HEK293 (cell line): ENCODE results near the gene SPTBN1.

ENCODE experiments used
- CTCF ChIA-PET: fragments of 350-600 bp; formaldehyde crosslinking; extraction: SDS; loops from one replicate; lab custom pipeline; 2021; ENCODE audit warnings: antibody characterized with exemption; lab: Yijun Ruan, JAX
- POLR2A ChIA-PET: fragments of 300-600 bp; formaldehyde crosslinking; extraction: SDS; loops from one replicate; lab custom pipeline; 2020; ENCODE audit warnings: antibody characterized with exemption, inconsistent platforms; lab: Yijun Ruan, JAX
- H3K27ac ChIP-seq: fragments of 200-500 bp; sonication (Bioruptor generic); 2 replicates; pipeline ENCODE4 v1.5.1; 2014; ENCODE audit warnings: low read depth, low read length, control low read depth, inconsistent platforms; ENCODE audit errors: extremely low read depth
- H3K36me3 ChIP-seq, 2 experiments: fragments of 200-500 bp in 1 of 2; sonication (Bioruptor generic) in 1 of 2; 1 replicate in 1 of 2; 2 replicates in 1 of 2; pipeline ENCODE4 v1.5.1; 2014 to 2017; ENCODE audit warnings: inconsistent platforms in 2 of 2, low read length in 2 of 2; ENCODE audit not compliant: control insufficient read depth in 2 of 2, insufficient read depth in 1 of 2
- H3K4me1 ChIP-seq: fragments of 200-500 bp; sonication (Bioruptor generic); 2 replicates; pipeline ENCODE4 v1.5.1; 2014; ENCODE audit warnings: mild to moderate bottlenecking, low read length, inconsistent platforms; ENCODE audit not compliant: control insufficient read depth, insufficient read depth
- H3K4me3 ChIP-seq: 2 replicates; pipeline ENCODE4 v1.5.1; 2011; ENCODE audit warnings: low read depth, mild to moderate bottlenecking, control low read depth, low read length, moderate library complexity
- H3K9me3 ChIP-seq: fragments of 200-500 bp; sonication (Bioruptor generic); 2 replicates; pipeline ENCODE4 v1.5.1; 2014; ENCODE audit warnings: low read depth, low read length, inconsistent platforms; ENCODE audit not compliant: control insufficient read depth, insufficient read depth
- CTCF ChIP-seq: fragments of 450-650 bp; formaldehyde crosslinking; IDR thresholded peaks from 2 replicates; pipeline ENCODE4 v1.5.1; 2016; ENCODE audit warnings: missing biosample characterization, missing genetic modification characterization
- KLF1 ChIP-seq: fragments of 450-650 bp; formaldehyde crosslinking; IDR thresholded peaks from 2 replicates; pipeline ENCODE4 v1.5.1; 2016; ENCODE audit warnings: missing biosample characterization, missing genetic modification characterization
- KLF10 ChIP-seq: fragments of 450-650 bp; IDR thresholded peaks from 2 replicates; pipeline ENCODE4 v1.5.1; 2018; ENCODE audit warnings: missing biosample characterization, mild to moderate bottlenecking, missing genetic modification characterization
- KLF9 ChIP-seq: fragments of 450-650 bp; formaldehyde crosslinking; IDR thresholded peaks from 2 replicates; pipeline ENCODE4 v1.5.1; 2016; ENCODE audit warnings: missing biosample characterization, missing genetic modification characterization, low read depth
- OSR2 ChIP-seq: fragments of 450-650 bp; formaldehyde crosslinking; IDR thresholded peaks from 2 replicates; pipeline ENCODE4 v1.5.1; 2016; ENCODE audit warnings: missing biosample characterization, missing genetic modification characterization
- SP7 ChIP-seq: fragments of 450-650 bp; formaldehyde crosslinking; IDR thresholded peaks from 2 replicates; pipeline ENCODE4 v1.5.1; 2016; ENCODE audit warnings: missing biosample characterization, missing genetic modification characterization
- ZBTB17 ChIP-seq: fragments of 450-650 bp; formaldehyde crosslinking; IDR thresholded peaks from 2 replicates; pipeline ENCODE4 v1.5.1; 2016; ENCODE audit warnings: missing biosample characterization, missing genetic modification characterization
- ZIC2 ChIP-seq: fragments of 450-650 bp; formaldehyde crosslinking; IDR thresholded peaks from 2 replicates; pipeline ENCODE4 v1.5.1; 2016; ENCODE audit warnings: missing biosample characterization, missing genetic modification characterization
- ZNF121 ChIP-seq: fragments of 450-650 bp; formaldehyde crosslinking; IDR thresholded peaks from 2 replicates; pipeline ENCODE4 v1.5.1; 2016; ENCODE audit warnings: missing biosample characterization, missing genetic modification characterization
- ZNF16 ChIP-seq: fragments of 450-650 bp; formaldehyde crosslinking; IDR thresholded peaks from 2 replicates; pipeline ENCODE4 v1.5.1; 2016; ENCODE audit warnings: low read depth, missing biosample characterization, missing genetic modification characterization
- ZNF311 ChIP-seq: fragments of 450-650 bp; formaldehyde crosslinking; IDR thresholded peaks from 2 replicates; pipeline ENCODE4 v1.5.1; 2017; ENCODE audit warnings: missing biosample characterization, missing genetic modification characterization, borderline replicate concordance
- ZNF423 ChIP-seq: fragments of 450-650 bp; formaldehyde crosslinking; IDR thresholded peaks from 2 replicates; pipeline ENCODE4 v1.5.1; 2016; ENCODE audit warnings: missing biosample characterization, missing genetic modification characterization
- ZNF514 ChIP-seq: fragments of 450-650 bp; formaldehyde crosslinking; IDR thresholded peaks from 2 replicates; pipeline ENCODE4 v1.5.1; 2016; ENCODE audit warnings: missing biosample characterization, missing genetic modification characterization
- ZNF549 ChIP-seq: fragments of 450-650 bp; IDR thresholded peaks from 2 replicates; pipeline ENCODE4 v1.5.1; 2018; ENCODE audit warnings: missing biosample characterization, missing genetic modification characterization, mild to moderate bottlenecking, inconsistent platforms, moderate library complexity
- ZNF561 ChIP-seq: fragments of 450-650 bp; IDR thresholded peaks from 2 replicates; pipeline ENCODE4 v1.5.1; 2018; ENCODE audit warnings: missing biosample characterization, missing genetic modification characterization, borderline replicate concordance
- ZNF692 ChIP-seq: fragments of 450-650 bp; formaldehyde crosslinking; IDR thresholded peaks from 2 replicates; pipeline ENCODE4 v1.5.1; 2016; ENCODE audit warnings: missing biosample characterization, missing genetic modification characterization
- TF ChIP-seq, protein P1 (sequence below): fragments of 450-650 bp; formaldehyde crosslinking; IDR thresholded peaks from 2 replicates; pipeline ENCODE4 v1.5.1; 2016; ENCODE audit warnings: missing biosample characterization, missing genetic modification characterization

The SPTBN1 gene

DNA sequence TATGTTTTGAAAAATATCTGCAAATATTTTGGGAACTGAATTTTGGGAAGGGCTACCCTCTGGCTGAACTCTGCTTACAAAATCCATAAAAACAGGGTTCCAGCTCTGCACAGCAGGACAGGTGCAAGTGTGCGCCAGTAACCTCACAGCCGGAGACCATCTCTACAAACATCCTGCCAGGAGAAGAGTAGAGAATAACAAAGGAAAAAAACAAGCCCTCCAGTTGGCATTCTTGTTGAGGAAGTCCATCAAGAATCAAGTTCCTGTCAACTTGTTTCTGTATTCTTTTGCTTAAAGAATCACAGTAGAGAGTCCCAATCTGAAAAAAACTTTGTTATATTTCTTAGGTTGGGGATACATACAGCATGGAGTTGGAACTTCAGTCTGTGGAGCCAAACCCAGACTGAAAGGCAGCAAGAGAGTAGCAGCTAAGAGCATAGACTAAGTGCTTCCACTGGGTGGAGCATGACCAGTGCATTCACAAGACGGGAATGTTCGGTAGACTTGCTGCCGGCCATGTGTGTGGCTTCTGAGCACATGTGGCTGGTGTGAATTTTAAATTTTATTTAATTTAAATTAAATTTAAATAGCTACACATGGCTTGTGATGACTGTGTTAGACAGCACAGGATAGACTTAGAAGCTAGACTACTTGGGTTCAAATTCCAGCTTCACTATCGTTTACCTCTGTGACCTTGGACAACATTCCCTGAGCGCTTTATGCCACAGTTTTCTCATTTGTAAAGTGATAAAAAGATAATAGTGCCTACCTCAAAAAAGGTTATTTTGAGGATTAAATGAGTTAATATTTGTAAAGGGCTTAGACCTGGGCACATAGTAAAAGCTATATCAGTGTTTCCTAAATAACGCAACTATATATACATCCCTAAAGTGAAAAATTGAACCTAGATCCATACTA, 41.9 kb downstream of the SPTBN1 start:
- POLR2A ChIA-PET, result no interaction called here
- Histone ChIP-seq H3K36me3 (no peaks in the 10 kb centered on the region; a peak in 1 of 3 replicates), H3K9me3 (no peaks in the 10 kb centered on the region), H3K4me3 (no peak overlapping the region), H3K27ac (no peak overlapping the region), H3K4me1 (peaks cover 4% of the 10 kb centered on the region)
- TF ChIP-seq CTCF (tag by site-specific recombination) (peak; percentile 28; the same call in 1 of the 2 replicates), ZIC2 (peak; percentile 47), ZNF423 (no peak), KLF10 (tag by site-specific recombination) (no peak), ZNF549 (tag by site-specific recombination) (no peak)
- TF ChIP-seq, all 188 proteins: peak for 2
- CTCF ChIA-PET, result interaction anchor here (0.6 to 1.7 kb wide), 6 partner anchors 13 to 445 kb away, joined by 3 to 7 read pairs (median 4); no protein-coding TSS in a partner anchor

- Histone ChIP-seq H3K9me3 (no peaks in the 10 kb centered on the region), H3K4me3 (no peak overlapping the region), H3K27ac (no peak overlapping the region), H3K4me1 (peaks cover 2% of the 10 kb centered on the region; the same call in 1 of the 2 replicates), H3K36me3 (no peaks in the 10 kb centered on the region)
- POLR2A ChIA-PET, result no interaction called here
- CTCF ChIA-PET, result no interaction called here
- TF ChIP-seq ZNF514 (tag by site-specific recombination), result no peak
- TF ChIP-seq, all 188 proteins: peak for 0
Measured at GRCh38 chr2:54499661-54500060, 43.5 kb downstream of the SPTBN1 start.

- CTCF ChIA-PET, result interaction anchor here (0.6 to 2.1 kb wide), 5 partner anchors 8 to 81 kb away, joined by 4 to 12 read pairs (median 4); no protein-coding TSS in a partner anchor
- H3K36me3 ChIP-seq, result no peaks in the 10 kb centered on the region
- H3K4me3 ChIP-seq, result no peak overlapping the region
- H3K9me3 ChIP-seq, result no peaks in the 10 kb centered on the region
- H3K4me1 ChIP-seq, result peaks cover 2% of the 10 kb centered on the region; the same call in 1 of the 2 replicates
- H3K27ac ChIP-seq, result no peak overlapping the region
- TF ChIP-seq ZNF423, result no peak
- no peak for TF ChIP-seq ZNF692 (tag by site-specific recombination)
- TF ChIP-seq KLF1, result 0 out of 2 replicates have a peak, but pooled peaks have one; percentile 12
- TF ChIP-seq, protein P1, sequence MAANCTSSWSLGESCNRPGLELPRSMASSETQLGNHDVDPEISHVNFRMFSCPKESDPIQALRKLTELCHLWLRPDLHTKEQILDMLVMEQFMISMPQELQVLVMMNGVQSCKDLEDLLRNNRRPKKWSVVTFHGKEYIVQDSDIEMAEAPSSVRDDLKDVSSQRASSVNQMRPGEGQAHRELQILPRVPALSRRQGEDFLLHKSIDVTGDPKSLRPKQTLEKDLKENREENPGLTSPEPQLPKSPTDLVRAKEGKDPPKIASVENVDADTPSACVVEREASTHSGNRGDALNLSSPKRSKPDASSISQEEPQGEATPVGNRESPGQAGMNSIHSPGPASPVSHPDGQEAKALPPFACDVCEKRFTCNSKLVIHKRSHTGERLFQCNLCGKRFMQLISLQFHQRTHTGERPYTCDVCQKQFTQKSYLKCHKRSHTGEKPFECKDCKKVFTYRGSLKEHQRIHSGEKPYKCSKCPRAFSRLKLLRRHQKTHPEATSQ (tag by site-specific recombination), result no peak
- TF ChIP-seq OSR2 (tag by site-specific recombination), result no peak
- peak; percentile 75 for TF ChIP-seq ZBTB17 (tag by site-specific recombination)
- no peak for TF ChIP-seq KLF9 (tag by site-specific recombination)
- TF ChIP-seq SP7 (tag by site-specific recombination), result no peak
- peak; percentile 34; the same call in 1 of the 2 replicates for TF ChIP-seq ZNF121
- TF ChIP-seq ZNF311, result no peak
- TF ChIP-seq ZNF16 (tag by site-specific recombination), result no peak
- TF ChIP-seq ZNF561 (tag by site-specific recombination), result no peak
- POLR2A ChIA-PET, result no interaction called here
Measured at GRCh38 chr2:54500404-54501205, 44.5 kb downstream of the SPTBN1 start.
